HepG2 (cell line): ENCODE results near the gene BBS5.

Experiments
- CREB1 ChIP-seq, 2 experiments: fragments of 450-650 bp in 1 of 2; IDR thresholded peaks; 2 replicates each; pipeline ENCODE4 v1.6.1; 2016 to 2017; ENCODE audit warnings: control low read depth in 1 of 2, mild to moderate bottlenecking in 1 of 2, missing compliant biosample characterization in 1 of 2, missing genetic modification characterization in 1 of 2
- HMG20A ChIP-seq: IDR thresholded peaks from 2 replicates; pipeline ENCODE4 v1.6.1; 2016; ENCODE audit warnings: borderline replicate concordance
- MAFK ChIP-seq, 2 experiments: IDR thresholded peaks in 1 of 2; conservative IDR thresholded peaks in 1 of 2; 2 replicates each; pipeline ENCODE4 v1.6.1; 2011; ENCODE audit warnings: improper control_type of control experiment in 2 of 2, low read length in 2 of 2
- ZNF292 ChIP-seq: sonication (generic); formaldehyde crosslinking; IDR thresholded peaks from 2 replicates; pipeline ENCODE4 v1.8.1; 2022; ENCODE audit warnings: mild to moderate bottlenecking, low read depth, missing genetic modification reagents, borderline replicate concordance
- TF ChIP-seq, protein P1 (sequence below): IDR thresholded peaks from 2 replicates; pipeline ENCODE4 v1.6.1; 2016; ENCODE audit warnings: control low read depth

DNA sequence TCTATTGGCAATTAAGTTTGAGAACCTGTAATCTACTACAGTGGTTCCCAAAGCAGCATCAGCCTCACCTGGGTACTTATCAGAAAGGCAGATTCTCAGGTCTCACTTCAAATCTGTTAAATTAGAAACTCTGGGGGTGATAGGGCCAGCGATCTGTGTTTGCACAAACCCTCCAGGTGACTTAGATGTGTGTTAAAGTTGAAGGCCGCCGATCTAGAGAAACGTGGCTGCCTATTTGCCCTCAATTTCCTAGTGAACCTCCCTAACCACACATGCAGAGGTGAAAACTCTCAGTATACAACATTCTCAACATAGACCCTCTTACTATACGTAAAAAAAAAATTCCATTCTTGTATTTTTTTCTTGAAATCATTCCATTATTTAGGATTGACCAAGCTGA is 44.4 kb downstream of the BBS5 start:
- TF ChIP-seq, protein P1, sequence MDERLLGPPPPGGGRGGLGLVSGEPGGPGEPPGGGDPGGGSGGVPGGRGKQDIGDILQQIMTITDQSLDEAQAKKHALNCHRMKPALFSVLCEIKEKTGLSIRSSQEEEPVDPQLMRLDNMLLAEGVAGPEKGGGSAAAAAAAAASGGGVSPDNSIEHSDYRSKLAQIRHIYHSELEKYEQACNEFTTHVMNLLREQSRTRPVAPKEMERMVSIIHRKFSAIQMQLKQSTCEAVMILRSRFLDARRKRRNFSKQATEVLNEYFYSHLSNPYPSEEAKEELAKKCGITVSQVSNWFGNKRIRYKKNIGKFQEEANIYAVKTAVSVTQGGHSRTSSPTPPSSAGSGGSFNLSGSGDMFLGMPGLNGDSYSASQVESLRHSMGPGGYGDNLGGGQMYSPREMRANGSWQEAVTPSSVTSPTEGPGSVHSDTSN (CRISPR knock-in tag), result no peak
- TF ChIP-seq CREB1 (IDR thresholded peaks at IDR 0.05), result no peak
- TF ChIP-seq CREB1 (CRISPR knock-in tag; IDR thresholded peaks at IDR 0.05), result no peak
- no peak for TF ChIP-seq ZNF292 (CRISPR knock-in tag)
- TF ChIP-seq HMG20A (CRISPR knock-in tag), result no peak
- TF ChIP-seq MAFK (conservative IDR thresholded peaks at IDR 0.05 in 1 of 2, IDR thresholded peaks at IDR 0.05 in 1 of 2; ENCODE audit: low read length in 2 of 2), result no peak
